Measurements from ENCODE around the gene PPFIBP1. TPM values are rescaled to one million over a fixed set of nuclear protein-coding genes. Genes with fewer than 3 reads are reported as not detected.

The PPFIBP1 gene
- total RNA-seq, 1 experiment from 2014 or later: 88.6 TPM

DNA sequence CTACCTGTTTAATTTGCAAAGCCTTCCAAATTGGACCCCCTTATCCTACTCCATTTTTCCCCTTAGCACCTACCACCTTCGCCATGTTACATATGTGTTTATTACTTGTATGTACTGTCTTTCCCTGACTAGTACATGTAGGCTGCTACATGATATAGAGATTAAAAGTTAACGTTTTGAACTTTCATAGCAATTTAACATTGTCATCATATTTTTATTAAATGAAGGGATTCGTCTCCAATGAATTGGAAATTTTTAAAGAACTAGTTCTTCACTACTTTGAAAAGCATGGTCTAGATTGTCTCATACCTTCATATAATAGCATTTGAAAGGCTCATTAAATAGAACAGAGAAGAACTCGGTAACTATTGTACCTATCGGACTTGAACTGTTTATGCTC lies 107.4 kb downstream of the PPFIBP1 start:
- ChIA-PET CTCF (no interaction called here), POLR2A (no interaction called here)
- ATAC-seq (no peak), DNase-seq (ENCODE audit: low read depth, low spot score) (no peak)
- in situ Hi-C loops (cut with HindIII; ENCODE audit: low pct_unique_long_range_greater_than_20kb, low sequenced_read_pairs) (no loop called here), intact Hi-C loops (cut with micrococcal nuclease; ENCODE audit: unreplicated experiment) (no loop called here)
- Histone ChIP-seq H3K4me3 (ENCODE audit: low read depth in 2 of 2, low read length in 2 of 2) (no peak overlapping the region), H3K9me3 (ENCODE audit: control insufficient read depth, insufficient read depth, low read depth, low read length) (peaks cover 2% of the 10 kb centered on the region; the same call in 1 of the 2 replicates), H3K27me3 (ENCODE audit: control insufficient read depth, insufficient read depth, low read length) (no peaks in the 10 kb centered on the region), H3K27ac (ENCODE audit: low read length) (no peak overlapping the region), H3K36me3 (ENCODE audit: control insufficient read depth, insufficient read depth, low read length) (no peaks in the 10 kb centered on the region), H3K4me1 (ENCODE audit: control insufficient read depth, insufficient read depth, low read length) (peaks cover 16% of the 10 kb centered on the region)
- no TSS peak for BruUV-seq (replicated peaks)
- TF ChIP-seq, protein P1, sequence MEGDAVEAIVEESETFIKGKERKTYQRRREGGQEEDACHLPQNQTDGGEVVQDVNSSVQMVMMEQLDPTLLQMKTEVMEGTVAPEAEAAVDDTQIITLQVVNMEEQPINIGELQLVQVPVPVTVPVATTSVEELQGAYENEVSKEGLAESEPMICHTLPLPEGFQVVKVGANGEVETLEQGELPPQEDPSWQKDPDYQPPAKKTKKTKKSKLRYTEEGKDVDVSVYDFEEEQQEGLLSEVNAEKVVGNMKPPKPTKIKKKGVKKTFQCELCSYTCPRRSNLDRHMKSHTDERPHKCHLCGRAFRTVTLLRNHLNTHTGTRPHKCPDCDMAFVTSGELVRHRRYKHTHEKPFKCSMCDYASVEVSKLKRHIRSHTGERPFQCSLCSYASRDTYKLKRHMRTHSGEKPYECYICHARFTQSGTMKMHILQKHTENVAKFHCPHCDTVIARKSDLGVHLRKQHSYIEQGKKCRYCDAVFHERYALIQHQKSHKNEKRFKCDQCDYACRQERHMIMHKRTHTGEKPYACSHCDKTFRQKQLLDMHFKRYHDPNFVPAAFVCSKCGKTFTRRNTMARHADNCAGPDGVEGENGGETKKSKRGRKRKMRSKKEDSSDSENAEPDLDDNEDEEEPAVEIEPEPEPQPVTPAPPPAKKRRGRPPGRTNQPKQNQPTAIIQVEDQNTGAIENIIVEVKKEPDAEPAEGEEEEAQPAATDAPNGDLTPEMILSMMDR (IDR thresholded peaks at IDR 0.05): no peak
- TF ChIP-seq TCF7L2 (IDR thresholded peaks at IDR 0.05; ENCODE audit: low read depth, low read length) (no peak), POLR2AphosphoS5 (IDR thresholded peaks at IDR 0.05; ENCODE audit: low read depth, low read length) (no peak), SIN3A (IDR thresholded peaks at IDR 0.05; ENCODE audit: borderline replicate concordance, insufficient read depth, low read depth, low read length) (no peak)
- TF ChIP-seq, protein P2, sequence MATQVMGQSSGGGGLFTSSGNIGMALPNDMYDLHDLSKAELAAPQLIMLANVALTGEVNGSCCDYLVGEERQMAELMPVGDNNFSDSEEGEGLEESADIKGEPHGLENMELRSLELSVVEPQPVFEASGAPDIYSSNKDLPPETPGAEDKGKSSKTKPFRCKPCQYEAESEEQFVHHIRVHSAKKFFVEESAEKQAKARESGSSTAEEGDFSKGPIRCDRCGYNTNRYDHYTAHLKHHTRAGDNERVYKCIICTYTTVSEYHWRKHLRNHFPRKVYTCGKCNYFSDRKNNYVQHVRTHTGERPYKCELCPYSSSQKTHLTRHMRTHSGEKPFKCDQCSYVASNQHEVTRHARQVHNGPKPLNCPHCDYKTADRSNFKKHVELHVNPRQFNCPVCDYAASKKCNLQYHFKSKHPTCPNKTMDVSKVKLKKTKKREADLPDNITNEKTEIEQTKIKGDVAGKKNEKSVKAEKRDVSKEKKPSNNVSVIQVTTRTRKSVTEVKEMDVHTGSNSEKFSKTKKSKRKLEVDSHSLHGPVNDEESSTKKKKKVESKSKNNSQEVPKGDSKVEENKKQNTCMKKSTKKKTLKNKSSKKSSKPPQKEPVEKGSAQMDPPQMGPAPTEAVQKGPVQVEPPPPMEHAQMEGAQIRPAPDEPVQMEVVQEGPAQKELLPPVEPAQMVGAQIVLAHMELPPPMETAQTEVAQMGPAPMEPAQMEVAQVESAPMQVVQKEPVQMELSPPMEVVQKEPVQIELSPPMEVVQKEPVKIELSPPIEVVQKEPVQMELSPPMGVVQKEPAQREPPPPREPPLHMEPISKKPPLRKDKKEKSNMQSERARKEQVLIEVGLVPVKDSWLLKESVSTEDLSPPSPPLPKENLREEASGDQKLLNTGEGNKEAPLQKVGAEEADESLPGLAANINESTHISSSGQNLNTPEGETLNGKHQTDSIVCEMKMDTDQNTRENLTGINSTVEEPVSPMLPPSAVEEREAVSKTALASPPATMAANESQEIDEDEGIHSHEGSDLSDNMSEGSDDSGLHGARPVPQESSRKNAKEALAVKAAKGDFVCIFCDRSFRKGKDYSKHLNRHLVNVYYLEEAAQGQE (IDR thresholded peaks at IDR 0.05; ENCODE audit: insufficient read depth in 1 of 2, low read depth in 2 of 2, low read length in 1 of 2): no peak

DNA sequence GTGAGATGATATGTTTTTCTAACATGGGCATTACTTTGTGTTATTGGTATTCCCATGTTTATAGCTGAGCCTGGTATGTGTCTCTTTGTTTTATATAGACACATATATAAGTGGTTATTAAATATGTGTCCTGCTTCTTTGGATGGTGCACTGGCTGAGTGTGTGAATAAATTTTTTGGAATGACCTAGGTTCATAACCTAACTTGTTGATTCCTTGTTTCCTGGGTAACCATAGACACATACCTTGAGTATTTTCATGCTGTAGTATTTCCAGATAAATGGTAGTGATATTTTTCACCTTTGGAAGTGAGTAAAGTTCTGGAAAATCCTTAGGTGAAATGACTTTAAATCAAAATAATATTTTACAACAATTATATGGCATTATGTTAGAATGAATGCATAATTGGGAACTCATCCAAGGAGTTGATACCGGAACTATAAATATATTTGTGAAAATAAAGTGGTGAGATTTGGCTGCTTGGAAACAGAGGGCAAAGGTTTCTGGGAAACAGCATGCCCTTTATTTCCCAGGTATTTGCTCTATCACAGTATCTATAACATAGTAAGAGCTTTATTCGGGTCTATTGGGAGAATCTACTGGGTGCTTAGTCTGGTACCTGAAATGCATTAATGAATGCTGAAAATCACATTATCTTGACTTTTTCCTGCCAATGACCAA lies 107.9 kb downstream of the PPFIBP1 start:
- Histone ChIP-seq H3K27me3 (ENCODE audit: control insufficient read depth, insufficient read depth, low read length) (no peaks in the 10 kb centered on the region), H3K27ac (ENCODE audit: low read length) (no peak overlapping the region), H3K4me3 (ENCODE audit: low read depth in 2 of 2, low read length in 2 of 2) (no peak overlapping the region), H3K4me1 (ENCODE audit: control insufficient read depth, insufficient read depth, low read length) (peaks cover 15% of the 10 kb centered on the region), H3K9me3 (ENCODE audit: control insufficient read depth, insufficient read depth, low read depth, low read length) (peaks cover 2% of the 10 kb centered on the region; the same call in 1 of the 2 replicates), H3K36me3 (ENCODE audit: control insufficient read depth, insufficient read depth, low read length) (no peaks in the 10 kb centered on the region)
- intact Hi-C loops (cut with micrococcal nuclease; ENCODE audit: unreplicated experiment): no loop called here
- no peak for TF ChIP-seq TCF7L2 (IDR thresholded peaks at IDR 0.05; ENCODE audit: low read depth, low read length)
- TF ChIP-seq, protein P1 (IDR thresholded peaks at IDR 0.05): no peak
- TF ChIP-seq SIN3A (IDR thresholded peaks at IDR 0.05; ENCODE audit: borderline replicate concordance, insufficient read depth, low read depth, low read length): no peak
- TF ChIP-seq, protein P2 (IDR thresholded peaks at IDR 0.05; ENCODE audit: insufficient read depth in 1 of 2, low read depth in 2 of 2, low read length in 1 of 2): no peak
- no peak for TF ChIP-seq POLR2AphosphoS5 (IDR thresholded peaks at IDR 0.05; ENCODE audit: low read depth, low read length)
- DNase-seq (ENCODE audit: low read depth, low spot score): no peak
- no TSS peak for BruUV-seq (replicated peaks)
- ChIA-PET CTCF (no interaction called here), POLR2A (no interaction called here)
- ATAC-seq: no peak
- in situ Hi-C loops (cut with HindIII; ENCODE audit: low pct_unique_long_range_greater_than_20kb, low sequenced_read_pairs): no loop called here
